SU-DHL-6 (cell line): ENCODE data around the gene TPD52L2.
"Not testable (repeated sequence)": the region's sequence is repeated elsewhere in the genome, so short reads cannot be mapped to it uniquely, and the experiment has no call there.

Experiments
- H2AFZ ChIP-seq: fragments of 200-600 bp; sonication (generic); 2 replicates; pipeline ENCODE4 v1.6.1; 2014; ENCODE audit warnings: low read depth, mild to moderate bottlenecking, moderate library complexity, mixed read lengths, antibody characterized with exemption, low read length; ENCODE audit not compliant: severe bottlenecking
- H3F3A ChIP-seq: fragments of 200-600 bp; shearing (Covaris generic); 2 replicates; pipeline ENCODE4 v1.6.0; 2016; ENCODE audit warnings: antibody characterized with exemption, mild to moderate bottlenecking; ENCODE audit not compliant: insufficient read depth
- H3K27ac ChIP-seq: fragments of 200-600 bp; sonication (generic); 2 replicates; pipeline ENCODE4 v1.5.1; 2016; ENCODE audit warnings: low read depth, mild to moderate bottlenecking, low read length, moderate library complexity, mixed read lengths
- H3K27me3 ChIP-seq: fragments of 200-600 bp; sonication (generic), shearing (Covaris generic); 2 replicates; pipeline ENCODE4 v1.6.0; 2014; ENCODE audit warnings: mild to moderate bottlenecking, low read length
- H3K36me3 ChIP-seq: fragments of 200-600 bp; sonication (generic); 2 replicates; pipeline ENCODE4 v1.6.1; 2014; ENCODE audit warnings: mild to moderate bottlenecking, low read length, mixed read lengths
- H3K4me2 ChIP-seq: fragments of 300-600, 200-600 bp; shearing (Covaris generic), sonication (generic); 2 replicates; pipeline ENCODE4 v1.6.0; 2014; ENCODE audit warnings: low read length, low read depth, mild to moderate bottlenecking; ENCODE audit not compliant: poor library complexity, severe bottlenecking
- H3K4me3 ChIP-seq: fragments of 200-600 bp; sonication (generic); 2 replicates; pipeline ENCODE4 v1.5.1; 2014; ENCODE audit warnings: antibody characterized with exemption, low read length, mild to moderate bottlenecking, mixed read lengths; ENCODE audit not compliant: insufficient read depth, poor library complexity, severe bottlenecking
- H3K79me2 ChIP-seq: fragments of 200-600 bp; sonication (generic); 2 replicates; pipeline ENCODE4 v1.6.1; 2014; ENCODE audit warnings: mild to moderate bottlenecking, low read length, moderate library complexity; ENCODE audit not compliant: insufficient read depth
- H3K9ac ChIP-seq: fragments of 200-600 bp; sonication (generic); 2 replicates; pipeline ENCODE4 v1.7.0; 2014; ENCODE audit warnings: mild to moderate bottlenecking, low read length
- H3K9me2 ChIP-seq: fragments of 200-600 bp; sonication (generic); replicated peaks from 2 replicates; pipeline ENCODE4 v1.6.1; 2014; ENCODE audit warnings: low read length; ENCODE audit not compliant: insufficient read depth
- H3K9me3 ChIP-seq: fragments of 200-600 bp; sonication (generic); 2 replicates; pipeline ENCODE4 v1.6.1; 2014; ENCODE audit warnings: low read length, mixed read lengths; ENCODE audit not compliant: insufficient read depth
- H4K20me1 ChIP-seq: fragments of 200-600 bp; sonication (generic); 2 replicates; pipeline ENCODE4 v1.6.1; 2014; ENCODE audit warnings: low read depth, mild to moderate bottlenecking, antibody characterized with exemption, low read length, moderate library complexity, mixed read lengths
- CTCF ChIP-seq: fragments of 200-600 bp; sonication (generic); IDR thresholded peaks from one replicate; pipeline ENCODE4 v1.5.1; 2017; ENCODE audit warnings: antibody characterized with exemption, mild to moderate bottlenecking, low read length, moderate library complexity; ENCODE audit not compliant: insufficient read depth, poor library complexity, severe bottlenecking
- EZH2phosphoT487 ChIP-seq: fragments of 200-600 bp; sonication (generic), shearing (Covaris generic); conservative IDR thresholded peaks from 2 replicates; pipeline ENCODE4 v1.6.1; 2018; ENCODE audit warnings: mild to moderate bottlenecking, antibody characterized with exemption, low read length, moderate library complexity, mixed read lengths

TPD52L2 gene

GRCh38 chr20:63911176-63911575, 46.1 kb downstream of the TPD52L2 start:
- Histone ChIP-seq H3K27ac (no peak overlapping the region), H3K9me3 (0 out of 2 replicates have a peak, but pooled peaks cover 5% of the 10 kb centered on the region), H3K9me2 (no peaks in the 10 kb centered on the region), H3K27me3 (no peaks in the 10 kb centered on the region), H2AFZ (no peak overlapping the region), H3F3A (no peaks in the 10 kb centered on the region; the same call in 1 of the 2 replicates), H3K4me2 (no peak overlapping the region), H3K4me3 (no peak overlapping the region), H3K79me2 (peaks cover 93% of the 10 kb centered on the region), H3K9ac (no peak overlapping the region), H3K36me3 (no peaks in the 10 kb centered on the region), H4K20me1 (no peaks in the 10 kb centered on the region; the same call in 1 of the 2 replicates)
- TF ChIP-seq CTCF, result no peak
- TF ChIP-seq EZH2phosphoT487, result no peak

- no peaks in the 10 kb centered on the region for H3K36me3 ChIP-seq
- H3K4me2 ChIP-seq, result no peak overlapping the region
- no peak overlapping the region for H3K4me3 ChIP-seq
- H3F3A ChIP-seq, result 0 out of 2 replicates have a peak, but pooled peaks cover 4% of the 10 kb centered on the region
- no peaks in the 10 kb centered on the region for H3K9me2 ChIP-seq
- no peak overlapping the region for H3K9ac ChIP-seq
- H3K9me3 ChIP-seq, result 0 out of 2 replicates have a peak, but pooled peaks cover 5% of the 10 kb centered on the region
- no peak for TF ChIP-seq CTCF
- no peak for TF ChIP-seq EZH2phosphoT487
- H3K27me3 ChIP-seq, result no peaks in the 10 kb centered on the region
- no peak overlapping the region for H3K27ac ChIP-seq
- no peaks in the 10 kb centered on the region; the same call in 1 of the 2 replicates for H4K20me1 ChIP-seq
- H2AFZ ChIP-seq, result no peak overlapping the region
- H3K79me2 ChIP-seq, result peaks cover 88% of the 10 kb centered on the region
Observed at GRCh38 chr20:63913768-63914167, 48.7 kb downstream of the TPD52L2 start.

- no peaks in the 10 kb centered on the region for H3K36me3 ChIP-seq
- no peak overlapping the region for H3K27ac ChIP-seq
- H3K27me3 ChIP-seq, result no peaks in the 10 kb centered on the region
- H3K9ac ChIP-seq, result no peak overlapping the region
- peaks cover 74% of the 10 kb centered on the region for H3K79me2 ChIP-seq
- no peak overlapping the region for H3K4me2 ChIP-seq
- H3K9me3 ChIP-seq, result 0 out of 2 replicates have a peak, but pooled peaks cover 5% of the 10 kb centered on the region
- no peaks in the 10 kb centered on the region for H3K9me2 ChIP-seq
- TF ChIP-seq EZH2phosphoT487 (no peak), CTCF (no peak)
- no peak overlapping the region for H2AFZ ChIP-seq
- H3K4me3 ChIP-seq, result no peak overlapping the region
- H4K20me1 ChIP-seq, result no peaks in the 10 kb centered on the region; the same call in 1 of the 2 replicates
- 0 out of 2 replicates have a peak, but pooled peaks cover 4% of the 10 kb centered on the region for H3F3A ChIP-seq
Observed at GRCh38 chr20:63915471-63915870, 50.4 kb downstream of the TPD52L2 start.

- H3K9ac ChIP-seq, H3K27ac ChIP-seq, H3F3A ChIP-seq, H3K9me2 ChIP-seq, H3K36me3 ChIP-seq, H3K27me3 ChIP-seq, H3K4me3 ChIP-seq, H3K9me3 ChIP-seq, H4K20me1 ChIP-seq, H2AFZ ChIP-seq, H3K4me2 ChIP-seq: not testable (repeated sequence)
- H3K79me2 ChIP-seq, result peaks cover 69% of the 10 kb centered on the region
Observed at GRCh38 chr20:63916371-63916939, 51.4 kb downstream of the TPD52L2 start.
